ENCODE measurements around the gene SEC11C. TPM values are rescaled to one million over a fixed set of nuclear protein-coding genes. Genes with fewer than 3 reads are reported as not detected.

The SEC11C gene
- total RNA-seq (2022; extraction: Qiagen RNA extraction; ENCODE audit: low read depth): 51.4 to 68.1 TPM (median 63.9 TPM) in 5 replicates

DNA sequence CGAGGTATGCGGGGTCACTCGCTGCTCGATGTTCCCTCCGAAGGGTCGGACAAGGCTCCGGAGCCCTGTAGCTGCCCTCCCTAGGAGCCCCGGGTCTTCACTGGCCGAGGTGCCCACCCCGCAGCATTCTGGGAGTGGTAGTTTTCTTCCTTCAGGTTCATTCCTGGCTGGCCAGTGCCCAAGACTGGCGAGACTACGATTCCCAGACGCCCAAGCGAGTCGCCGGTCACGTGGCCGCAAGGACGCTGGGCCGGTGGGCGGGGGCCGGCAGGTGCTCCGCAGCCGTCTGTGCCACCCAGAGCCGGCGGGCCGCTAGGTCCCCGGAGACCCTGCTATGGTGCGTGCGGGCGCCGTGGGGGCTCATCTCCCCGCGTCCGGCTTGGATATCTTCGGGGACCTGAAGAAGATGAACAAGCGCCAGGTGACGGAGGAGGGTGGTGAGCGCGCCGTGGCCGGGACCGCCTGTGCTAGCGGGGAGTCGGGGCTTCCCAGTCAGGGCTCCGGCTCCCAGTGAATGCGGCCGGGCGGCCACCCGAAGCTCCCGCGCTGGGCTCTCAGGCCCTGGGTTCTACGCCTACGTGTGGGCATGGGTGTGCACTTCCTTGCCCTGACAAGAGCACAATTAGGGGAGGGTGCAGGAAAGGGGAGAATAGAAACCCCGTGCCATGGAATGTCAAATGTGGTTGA, at the start of gene SEC11C:
SEC11C (plus strand) TSS at position 270 of the 687 bp plus-strand sequence; CDS start at position 335, 65 bp downstream.

Other genes with a start within 250 kb of the SEC11C start
- not detected in 5 replicates for gene GRP, start 80.3 kb downstream of the SEC11C start, total RNA-seq (2022; extraction: Qiagen RNA extraction; ENCODE audit: low read depth)
- not detected in 5 replicates for gene RAX, start 133.6 kb downstream of the SEC11C start, total RNA-seq (2022; extraction: Qiagen RNA extraction; ENCODE audit: low read depth)
- not detected in 5 replicates for gene CPLX4, start 178.8 kb downstream of the SEC11C start, total RNA-seq (2022; extraction: Qiagen RNA extraction; ENCODE audit: low read depth)
- gene LMAN1, start 219.4 kb downstream of the SEC11C start, total RNA-seq (2022; extraction: Qiagen RNA extraction; ENCODE audit: low read depth): 28.7 to 49.7 TPM (median 31.9 TPM) in 5 replicates

Measured in A549 treated with CpdA at 1 μM for 4 hours (cell line).